Measurements from ENCODE around the gene C1QC.
"Not testable (repeated sequence)": the region's sequence is repeated elsewhere in the genome, so short reads cannot be mapped to it uniquely, and the experiment has no call there.

C1QC gene

DNA sequence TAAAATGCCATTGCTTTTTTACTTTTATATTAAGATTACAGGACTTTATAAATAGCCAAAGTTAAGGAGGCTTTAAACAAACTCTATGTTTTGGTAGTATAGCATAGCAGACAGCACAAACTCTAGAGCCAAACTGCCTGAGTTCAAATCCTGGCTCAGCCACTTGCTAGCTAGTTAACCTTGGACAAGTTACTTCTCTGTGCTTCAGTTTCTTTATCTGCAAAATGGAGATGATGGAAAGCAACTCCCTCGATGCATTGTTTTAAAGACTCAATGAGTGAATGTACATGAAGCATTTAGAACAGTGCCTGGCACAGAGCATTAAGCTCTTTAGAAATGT is 30.9 kb downstream of the C1QC start:
- H3K9ac ChIP-seq (ENCODE audit: insufficient read length) = no peak overlapping the region
- no peaks in the 10 kb centered on the region for H3K36me3 ChIP-seq (ENCODE audit: insufficient read depth, low read length)
- no peak overlapping the region for H3K27ac ChIP-seq
- H3K9me3 ChIP-seq (ENCODE audit: low read depth, low read length) = no peaks in the 10 kb centered on the region
- DNase-seq (ENCODE audit: low read depth, low spot score) = no peak
- TF ChIP-seq FOXP2 (optimal IDR thresholded peaks at IDR 0.05; ENCODE audit: control extremely low read depth, extremely low read length, insufficient read depth) = no peak
- H3K4me3 ChIP-seq = no peak overlapping the region

GRCh38 chr1:22676151-22676550 is 32.7 kb downstream of the C1QC start:
- H3K4me3 ChIP-seq; DNase-seq (ENCODE audit: low read depth, low spot score); H3K9ac ChIP-seq (ENCODE audit: insufficient read length); H3K27ac ChIP-seq; H3K9me3 ChIP-seq (ENCODE audit: low read depth, low read length); H3K36me3 ChIP-seq (ENCODE audit: insufficient read depth, low read length): not testable (repeated sequence)

DNA sequence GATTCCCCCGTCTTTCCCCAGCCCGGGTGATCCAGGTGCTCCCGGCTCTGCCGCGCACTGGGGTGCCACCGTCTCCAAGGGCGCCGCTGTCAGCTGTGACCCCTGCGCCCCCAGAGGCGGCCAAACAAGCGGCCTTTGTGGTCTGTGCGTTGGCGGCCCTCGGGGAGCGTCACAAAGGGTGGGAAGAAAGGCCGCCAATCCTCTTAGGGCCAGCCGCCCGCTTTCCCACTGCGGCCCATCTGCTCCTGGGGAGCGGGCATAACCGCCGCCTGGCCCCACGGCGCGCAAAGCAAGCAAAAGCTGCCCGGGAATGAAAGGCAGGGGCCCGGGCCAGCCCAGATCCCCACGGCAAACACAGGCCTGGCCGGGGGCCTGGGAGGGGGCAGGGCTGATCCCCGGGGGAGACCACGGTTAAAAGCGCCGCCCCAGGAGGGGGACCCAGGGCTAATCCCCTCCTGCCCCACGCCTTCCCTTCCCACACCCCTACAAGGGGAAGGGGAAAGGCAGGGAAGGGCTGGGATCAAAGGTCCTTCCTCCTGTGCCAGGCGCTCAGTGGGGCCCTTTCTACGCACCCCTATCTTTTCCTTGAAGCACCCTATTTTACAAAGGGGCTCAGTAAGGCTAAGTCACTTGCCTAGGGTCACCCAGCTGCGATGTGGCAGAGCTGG is 33.6 kb downstream of the C1QC start:
- TF ChIP-seq FOXP2 (optimal IDR thresholded peaks at IDR 0.05; ENCODE audit: control extremely low read depth, extremely low read length, insufficient read depth) (no peak), POLR2AphosphoS5 (IDR thresholded peaks at IDR 0.05; ENCODE audit: borderline replicate concordance, low read depth, low read length) (no peak), EZH2 (IDR thresholded peaks at IDR 0.05) (no peak)
- no peak for DNase-seq (ENCODE audit: low read depth, low spot score)
- Histone ChIP-seq H3K9me3 (ENCODE audit: low read depth, low read length) (no peaks in the 10 kb centered on the region), H3K36me3 (ENCODE audit: insufficient read depth, low read length) (no peaks in the 10 kb centered on the region), H3K9ac (ENCODE audit: insufficient read length) (no peak overlapping the region), H3K4me3 (no peak overlapping the region), H3K27ac (no peak overlapping the region)

GRCh38 chr1:22677931-22678896 is 34.8 kb downstream of the C1QC start:
- Histone ChIP-seq H3K27ac (no peak overlapping the region), H3K9ac (ENCODE audit: insufficient read length) (no peak overlapping the region), H3K9me3 (ENCODE audit: low read depth, low read length) (no peaks in the 10 kb centered on the region), H3K36me3 (ENCODE audit: insufficient read depth, low read length) (no peaks in the 10 kb centered on the region), H3K4me3 (no peak overlapping the region)
- TF ChIP-seq EZH2 (IDR thresholded peaks at IDR 0.05) (no peak), FOXP2 (optimal IDR thresholded peaks at IDR 0.05; ENCODE audit: control extremely low read depth, extremely low read length, insufficient read depth) (no peak), POLR2AphosphoS5 (IDR thresholded peaks at IDR 0.05; ENCODE audit: borderline replicate concordance, low read depth, low read length) (no peak)
- DNase-seq (ENCODE audit: low read depth, low spot score) = no peak

DNA sequence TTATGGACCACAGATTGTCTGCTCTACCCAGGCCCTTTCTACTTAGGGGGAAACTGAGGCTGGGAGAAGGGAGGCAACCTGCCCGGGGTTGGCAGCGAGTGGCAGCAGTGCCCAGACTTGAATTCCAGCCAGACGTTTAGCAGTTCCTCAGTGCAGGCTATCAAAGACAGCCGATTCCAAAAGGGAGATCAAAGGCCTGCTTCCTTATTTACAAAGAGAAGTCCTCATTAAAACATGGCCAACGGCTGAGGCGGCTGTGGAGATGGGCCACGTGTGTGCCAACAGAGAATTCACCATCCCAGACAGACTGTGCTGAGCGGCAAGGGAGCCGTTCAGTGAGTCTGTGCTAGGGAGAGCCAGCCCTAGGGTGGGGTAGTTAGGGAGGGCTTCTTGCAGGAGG is 37.3 kb downstream of the C1QC start:
- H3K4me3 ChIP-seq = no peak overlapping the region
- no peaks in the 10 kb centered on the region for H3K36me3 ChIP-seq (ENCODE audit: insufficient read depth, low read length)
- H3K9me3 ChIP-seq (ENCODE audit: low read depth, low read length) = no peaks in the 10 kb centered on the region
- no peak overlapping the region for H3K9ac ChIP-seq (ENCODE audit: insufficient read length)
- no peak overlapping the region for H3K27ac ChIP-seq
- no peak for DNase-seq (ENCODE audit: low read depth, low spot score)
- TF ChIP-seq POLR2AphosphoS5 (IDR thresholded peaks at IDR 0.05; ENCODE audit: borderline replicate concordance, low read depth, low read length) = no peak
- TF ChIP-seq FOXP2 (optimal IDR thresholded peaks at IDR 0.05; ENCODE audit: control extremely low read depth, extremely low read length, insufficient read depth) = no peak
- TF ChIP-seq EZH2 (IDR thresholded peaks at IDR 0.05) = no peak

GRCh38 chr1:22681556-22682276 is 38.3 kb downstream of the C1QC start:
- Histone ChIP-seq H3K9ac (ENCODE audit: insufficient read length) (no peak overlapping the region), H3K9me3 (ENCODE audit: low read depth, low read length) (no peaks in the 10 kb centered on the region), H3K36me3 (ENCODE audit: insufficient read depth, low read length) (no peaks in the 10 kb centered on the region), H3K4me3 (no peak overlapping the region), H3K27ac (no peak overlapping the region)
- TF ChIP-seq FOXP2 (optimal IDR thresholded peaks at IDR 0.05; ENCODE audit: control extremely low read depth, extremely low read length, insufficient read depth) = no peak
- no peak for TF ChIP-seq EZH2 (IDR thresholded peaks at IDR 0.05)
- TF ChIP-seq POLR2AphosphoS5 (IDR thresholded peaks at IDR 0.05; ENCODE audit: borderline replicate concordance, low read depth, low read length) = no peak
- DNase-seq (ENCODE audit: low read depth, low spot score) = no peak

DNA sequence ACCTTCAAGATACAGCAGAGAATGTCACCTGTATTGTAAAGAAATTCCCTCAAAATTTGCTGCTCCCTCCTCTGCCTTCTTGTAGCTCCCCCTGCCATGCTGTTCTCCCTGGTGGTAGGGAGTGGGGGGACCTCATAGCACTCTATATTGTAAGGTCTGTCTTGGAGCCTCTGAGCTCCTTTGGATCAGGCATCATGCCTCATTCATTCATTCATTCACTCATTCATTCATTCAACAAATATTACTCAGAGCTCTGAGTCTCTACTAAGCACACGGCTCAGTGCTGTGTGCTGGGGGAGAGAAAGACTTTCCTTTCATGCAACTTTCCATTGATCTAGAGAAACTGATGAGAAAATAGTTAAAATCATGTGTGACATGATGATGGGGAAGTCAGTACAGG is 40.1 kb downstream of the C1QC start:
- Histone ChIP-seq H3K27ac (no peak overlapping the region), H3K9me3 (ENCODE audit: low read depth, low read length) (no peaks in the 10 kb centered on the region), H3K9ac (ENCODE audit: insufficient read length) (no peak overlapping the region), H3K36me3 (ENCODE audit: insufficient read depth, low read length) (no peaks in the 10 kb centered on the region), H3K4me3 (no peak overlapping the region)
- TF ChIP-seq FOXP2 (optimal IDR thresholded peaks at IDR 0.05; ENCODE audit: control extremely low read depth, extremely low read length, insufficient read depth) = no peak
- DNase-seq (ENCODE audit: low read depth, low spot score) = no peak

GRCh38 chr1:22685591-22686059 is 42.2 kb downstream of the C1QC start:
- H3K9me3 ChIP-seq (ENCODE audit: low read depth, low read length) = no peaks in the 10 kb centered on the region
- no peak overlapping the region for H3K9ac ChIP-seq (ENCODE audit: insufficient read length)
- no peak overlapping the region for H3K4me3 ChIP-seq
- H3K36me3 ChIP-seq (ENCODE audit: insufficient read depth, low read length) = no peaks in the 10 kb centered on the region
- TF ChIP-seq POLR2AphosphoS5 (IDR thresholded peaks at IDR 0.05; ENCODE audit: borderline replicate concordance, low read depth, low read length) (no peak), FOXP2 (optimal IDR thresholded peaks at IDR 0.05; ENCODE audit: control extremely low read depth, extremely low read length, insufficient read depth) (no peak), EZH2 (IDR thresholded peaks at IDR 0.05) (no peak)
- no peak for DNase-seq (ENCODE audit: low read depth, low spot score)
- H3K27ac ChIP-seq = no peak overlapping the region

Measured in SK-N-MC (cell line).